ENCODE data around the gene TBC1D26.
"Not testable (repeated sequence)": the region's sequence is repeated elsewhere in the genome, so short reads cannot be mapped to it uniquely, and the experiment has no call there.

- TF ChIP-seq CTCF (conservative IDR thresholded peaks at IDR 0.05; ENCODE audit: low read depth, low read length); EZH2 (IDR thresholded peaks at IDR 0.05; ENCODE audit: low read length, unreplicated experiment); EZH2phosphoT487 (IDR thresholded peaks at IDR 0.05; ENCODE audit: borderline replicate concordance, low read length): not testable (repeated sequence)
Measured at GRCh38 chr17:15731900-15732299, at the start of gene TBC1D26.
